ENCODE results near the gene AGPAT2.

GRCh38 chr9:136693490-136694162, 6.4 kb upstream of the AGPAT2 start:
- TF ChIP-seq CTCF (IDR thresholded peaks at IDR 0.05; ENCODE audit: borderline replicate concordance, extremely low read depth, low read length, poor library complexity, severe bottlenecking) (no peak), EZH2 (IDR thresholded peaks at IDR 0.05; ENCODE audit: borderline replicate concordance, low read depth, low read length, severe bottlenecking) (no peak)

Measured in DND-41 (cell line).